KG1 (cell line): ENCODE measurements around the gene HNRNPUL2.

Experiments used
- DNase-seq: peaks from one replicate; lab custom pipeline; 2025; lab: John Stamatoyannopoulos, UW

HNRNPUL2 gene

GRCh38 chr11:62726915-62727164, 417 bp downstream of the HNRNPUL2 start:
- DNase-seq = no peak

GRCh38 chr11:62726156-62726914, 922 bp downstream of the HNRNPUL2 start:
- no peak for DNase-seq

DNA sequence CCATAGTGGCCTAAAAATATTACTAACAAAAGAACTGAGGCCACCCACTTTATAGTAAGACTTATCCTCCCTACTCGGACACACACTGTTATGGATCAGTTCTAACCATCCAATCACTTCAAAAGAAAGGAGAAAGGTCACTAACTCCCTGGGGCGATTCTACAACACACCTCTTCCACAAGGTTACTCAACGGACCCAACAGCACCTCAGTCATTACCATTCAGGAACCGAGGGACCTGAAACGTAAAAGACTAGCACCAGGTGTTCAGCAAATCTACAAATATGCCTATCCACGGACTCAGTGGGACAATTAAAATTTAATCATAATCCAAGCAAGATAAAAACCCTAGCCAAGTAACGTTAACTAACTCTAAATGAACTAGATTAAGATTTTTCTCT, 1.6 kb downstream of the HNRNPUL2 start:
- DNase-seq = no peak

GRCh38 chr11:62724171-62724570, 3.1 kb downstream of the HNRNPUL2 start:
- DNase-seq = no peak

DNA sequence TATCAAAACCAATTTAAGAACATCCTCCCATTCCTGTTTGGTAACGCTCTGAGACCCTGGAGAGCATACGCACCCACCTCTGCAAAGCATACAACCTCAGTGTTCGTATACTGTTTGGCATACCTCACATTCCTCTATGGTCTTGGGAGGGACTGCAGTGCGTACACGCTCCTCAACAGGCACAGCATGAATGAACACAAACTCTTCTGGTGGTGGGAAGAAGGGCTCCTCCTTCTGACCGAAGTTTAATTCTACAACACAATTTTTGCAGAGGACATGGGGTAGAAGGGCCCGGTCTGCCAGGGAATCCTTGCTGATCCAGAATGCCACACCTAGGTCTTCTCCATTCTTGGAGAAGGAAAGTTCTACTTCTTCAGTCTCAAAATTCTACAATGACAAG, 5.3 kb downstream of the HNRNPUL2 start:
- no peak for DNase-seq

DNA sequence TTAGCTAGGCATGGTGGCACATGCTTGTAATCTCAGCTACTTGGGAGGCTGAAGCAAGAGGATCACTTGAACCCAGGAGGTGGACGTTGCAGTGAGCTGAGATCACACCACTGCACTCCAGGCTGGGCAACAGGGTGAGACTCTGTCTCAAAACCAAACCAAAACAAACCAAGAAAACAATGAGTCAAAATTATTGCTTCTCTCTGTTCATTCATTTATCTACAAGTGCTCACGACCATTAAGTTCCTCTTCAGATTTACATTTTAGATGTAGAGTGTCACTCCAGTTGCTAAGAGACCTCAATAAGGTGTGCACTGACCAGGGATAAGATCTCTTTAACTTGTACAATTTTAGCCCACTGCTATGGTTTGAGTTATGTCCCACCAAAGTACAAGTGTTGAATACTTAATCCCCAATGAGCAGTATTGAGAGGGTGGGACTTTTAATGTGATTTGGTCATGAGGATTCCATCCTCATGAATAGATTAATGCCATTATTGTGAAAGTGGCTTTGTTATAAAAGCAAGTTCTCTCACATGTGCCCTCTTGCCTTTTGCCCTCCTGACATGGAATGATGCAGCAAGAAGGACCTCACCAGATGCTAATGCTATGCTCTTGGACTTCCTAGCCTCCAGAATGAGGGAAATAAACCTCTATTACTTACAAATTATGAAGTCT, 7.8 kb downstream of the HNRNPUL2 start:
- DNase-seq = no peak

- DNase-seq = no peak
Observed at GRCh38 chr11:62716816-62717215, 10.4 kb downstream of the HNRNPUL2 start.

- no peak for DNase-seq
Observed at GRCh38 chr11:62716206-62716605, 11.1 kb downstream of the HNRNPUL2 start.

- DNase-seq = no peak
Observed at GRCh38 chr11:62715150-62716130, 11.8 kb downstream of the HNRNPUL2 start.

DNA sequence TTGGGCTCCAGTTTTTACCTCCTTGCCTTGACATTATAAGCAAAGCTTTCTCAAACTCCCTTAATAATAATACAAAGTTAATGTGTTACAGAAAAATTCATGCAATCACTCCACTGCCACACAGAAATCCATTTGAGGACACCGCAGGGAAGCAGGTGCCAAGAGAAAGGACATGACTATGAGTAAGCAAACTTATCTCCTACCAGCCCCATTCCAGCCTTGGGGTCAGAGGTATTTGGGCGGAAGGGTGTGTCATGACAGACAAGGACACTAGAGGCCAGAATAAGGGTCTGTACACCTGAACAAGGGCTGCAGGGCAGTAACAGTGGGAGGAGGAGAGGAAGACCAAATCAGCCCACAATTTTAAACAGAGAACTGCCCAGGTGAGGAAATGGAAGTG, 13.9 kb downstream of the HNRNPUL2 start:
- no peak for DNase-seq

- no peak for DNase-seq
Observed at GRCh38 chr11:62712861-62713260, 14.4 kb downstream of the HNRNPUL2 start.

GRCh38 chr11:62712276-62712812, 14.9 kb downstream of the HNRNPUL2 start:
- no peak for DNase-seq

GRCh38 chr11:62710001-62710345, 17.3 kb downstream of the HNRNPUL2 start:
- no peak for DNase-seq

- no peak for DNase-seq
Observed at GRCh38 chr11:62709247-62710000, 17.8 kb downstream of the HNRNPUL2 start.

GRCh38 chr11:62708793-62709192, 18.5 kb downstream of the HNRNPUL2 start:
- no peak for DNase-seq

- DNase-seq = no peak
Observed at GRCh38 chr11:62708392-62708791, 18.9 kb downstream of the HNRNPUL2 start.

DNA sequence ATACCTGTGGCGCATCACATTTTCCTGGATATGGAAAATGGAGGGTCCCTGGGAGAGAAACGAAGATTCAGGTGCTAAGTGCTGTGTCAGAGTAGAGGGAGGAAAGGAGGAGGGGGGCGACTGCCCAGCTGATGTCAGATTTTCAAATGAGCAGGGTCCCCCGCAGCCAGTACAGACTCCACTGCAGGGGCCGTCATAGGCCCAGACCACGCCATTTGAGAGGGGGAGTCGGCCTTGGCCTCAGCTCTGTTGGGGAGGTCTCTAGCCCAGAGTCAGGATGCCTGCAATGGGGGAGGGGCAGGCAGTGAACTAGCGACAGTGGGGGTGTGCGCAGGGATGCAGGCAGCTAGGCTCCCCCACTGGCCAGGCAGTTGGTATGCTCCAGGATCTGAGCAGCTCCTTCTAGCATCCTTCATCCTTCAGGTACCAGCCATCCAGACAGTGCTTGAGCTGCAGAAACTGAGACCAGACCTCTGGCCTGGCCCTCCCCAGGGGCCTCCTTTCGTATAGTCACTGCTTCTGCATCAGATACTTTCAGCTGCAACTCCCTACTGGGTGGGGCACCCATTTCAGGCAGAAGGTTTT, 19.9 kb downstream of the HNRNPUL2 start, which contains the start of the genes BSCL2 and GNG3:
Gene BSCL2 (minus strand): TSS at position 148 of the 585 bp plus-strand sequence. CDS start 229 bp downstream, outside the sequence.
Gene GNG3 (plus strand): TSS at position 400 of the 585 bp plus-strand sequence. CDS start 620 bp downstream, outside the sequence.
- DNase-seq = no peak

- DNase-seq = no peak
Observed at GRCh38 chr11:62706850-62707247, 20.4 kb downstream of the HNRNPUL2 start.

GRCh38 chr11:62705880-62706849, 21.1 kb downstream of the HNRNPUL2 start:
- DNase-seq = peak; percentile 94

- no peak for DNase-seq
Observed at GRCh38 chr11:62705413-62705812, 21.8 kb downstream of the HNRNPUL2 start.
